GM10266 (cell line): ENCODE data around the gene UST.
"Not testable (repeated sequence)": the region's sequence is repeated elsewhere in the genome, so short reads cannot be mapped to it uniquely, and the experiment has no call there.

Source experiments
- DNase-seq: peaks from one replicate; pipeline ENCODE4 v3.0.0; 2012; ENCODE audit errors: extremely low spot score
- CTCF ChIP-seq: IDR thresholded peaks from 2 replicates; pipeline ENCODE4 v1.5.1; 2012; ENCODE audit warnings: mild to moderate bottlenecking, low read depth; ENCODE audit not compliant: control insufficient read depth, insufficient read depth; ENCODE audit errors: missing control alignments

The UST gene

GRCh38 chr6:148747145-148747470, 278 bp downstream of the UST start:
- DNase-seq: peak; percentile 47
- no peak for TF ChIP-seq CTCF

- peak; percentile 50 for DNase-seq
- TF ChIP-seq CTCF: peak; percentile 15
Measured at GRCh38 chr6:148747471-148748165, 788 bp downstream of the UST start.

- TF ChIP-seq CTCF: no peak
- DNase-seq: no peak
Measured at GRCh38 chr6:148749674-148750073, 2.8 kb downstream of the UST start.

- TF ChIP-seq CTCF: no peak
- no peak for DNase-seq
Measured at GRCh38 chr6:148750838-148751792, 4.3 kb downstream of the UST start.

GRCh38 chr6:148751793-148752170, 5.0 kb downstream of the UST start:
- DNase-seq: no peak
- no peak for TF ChIP-seq CTCF

- DNase-seq: not testable (repeated sequence)
Measured at GRCh38 chr6:148755379-148755778, 8.5 kb downstream of the UST start.

- TF ChIP-seq CTCF: no peak
- DNase-seq: no peak
Measured at GRCh38 chr6:148757944-148758480, 11.2 kb downstream of the UST start.
